H9 (cell line): ENCODE results near the gene RAB1B. TPM values are rescaled to one million over a fixed set of nuclear protein-coding genes. Genes with fewer than 3 reads are reported as not detected.

Experiments used
- DNase-seq: peaks from one replicate; pipeline ENCODE4 v3.0.0-alpha.2; 2017
- H2AFZ ChIP-seq: one replicate; pipeline ENCODE4 v1.6.1; 2013; ENCODE audit warnings: mild to moderate bottlenecking, low read length, control low read depth, moderate library complexity
- H2AK5ac ChIP-seq: 2 replicates; pipeline ENCODE4 v1.6.1; 2013; ENCODE audit warnings: low read length, control low read depth, mixed read lengths; ENCODE audit not compliant: insufficient read length
- H2BK120ac ChIP-seq: one replicate; pipeline ENCODE4 v1.6.1; 2013; ENCODE audit warnings: low read depth, mild to moderate bottlenecking, low read length, control low read depth, inconsistent platforms; ENCODE audit not compliant: poor library complexity, severe bottlenecking
- H2BK12ac ChIP-seq: 2 replicates; pipeline ENCODE4 v1.6.1; 2013; ENCODE audit warnings: low read length, control low read depth, mixed read lengths, low read depth; ENCODE audit not compliant: insufficient read length
- H2BK15ac ChIP-seq: 2 replicates; pipeline ENCODE4 v1.6.1; 2013; ENCODE audit warnings: low read depth, low read length, control low read depth
- H2BK20ac ChIP-seq: one replicate; pipeline ENCODE4 v1.6.1; 2013; ENCODE audit warnings: low read depth, mild to moderate bottlenecking, low read length, control low read depth, inconsistent platforms; ENCODE audit not compliant: poor library complexity, severe bottlenecking
- H2BK5ac ChIP-seq: 2 replicates; pipeline ENCODE4 v1.6.1; 2013; ENCODE audit warnings: low read length, control low read depth, mixed read lengths; ENCODE audit not compliant: insufficient read length
- H3K14ac ChIP-seq: 2 replicates; pipeline ENCODE4 v1.6.1; 2013; ENCODE audit warnings: low read length, control low read depth; ENCODE audit not compliant: insufficient read depth
- H3K18ac ChIP-seq: 2 replicates; pipeline ENCODE4 v1.6.1; 2013; ENCODE audit warnings: low read depth, mild to moderate bottlenecking, mixed read lengths, low read length, control low read depth; ENCODE audit not compliant: insufficient read length
- H3K23ac ChIP-seq: 2 replicates; pipeline ENCODE4 v1.6.1; 2013; ENCODE audit warnings: low read length, control low read depth, mixed read lengths, low read depth; ENCODE audit not compliant: insufficient read length
- H3K23me2 ChIP-seq: 2 replicates; pipeline ENCODE4 v1.6.1; 2013; ENCODE audit warnings: low read depth, mild to moderate bottlenecking, mixed read lengths, low read length, control low read depth; ENCODE audit not compliant: insufficient read length, poor library complexity, severe bottlenecking
- H3K27ac ChIP-seq: 2 replicates; pipeline ENCODE4 v1.5.1; 2013; ENCODE audit warnings: low read length, control low read depth, mixed read lengths, low read depth; ENCODE audit not compliant: insufficient read length
- H3K27me3 ChIP-seq: 2 replicates; pipeline ENCODE4 v1.6.1; 2013; ENCODE audit warnings: low read length, control low read depth, inconsistent platforms; ENCODE audit not compliant: insufficient read depth
- H3K4ac ChIP-seq: 2 replicates; pipeline ENCODE4 v1.6.1; 2013; ENCODE audit warnings: low read depth, mild to moderate bottlenecking, control low read depth, inconsistent platforms, low read length, moderate library complexity
- H3K4me1 ChIP-seq: 2 replicates; pipeline ENCODE4 v1.6.1; 2013; ENCODE audit warnings: low read length, control low read depth, inconsistent platforms; ENCODE audit not compliant: insufficient read depth
- H3K4me2 ChIP-seq: 2 replicates; pipeline ENCODE4 v1.6.1; 2013; ENCODE audit warnings: low read length, control low read depth, mixed read lengths; ENCODE audit not compliant: insufficient read length, insufficient read depth
- H3K56ac ChIP-seq: 2 replicates; pipeline ENCODE4 v1.6.1; 2013; ENCODE audit warnings: low read depth, mild to moderate bottlenecking, mixed read lengths, low read length, control low read depth; ENCODE audit not compliant: insufficient read length
- H3K79me1 ChIP-seq: 2 replicates; pipeline ENCODE4 v1.6.1; 2013; ENCODE audit warnings: low read depth, mild to moderate bottlenecking, moderate library complexity, low read length, control low read depth, inconsistent platforms; ENCODE audit not compliant: insufficient read depth, poor library complexity, severe bottlenecking
- H3K79me2 ChIP-seq: 2 replicates; pipeline ENCODE4 v1.6.1; 2013; ENCODE audit warnings: low read length, control low read depth, inconsistent platforms; ENCODE audit not compliant: insufficient read depth
- H3K9ac ChIP-seq: 2 replicates; pipeline ENCODE4 v1.6.1; 2013; ENCODE audit warnings: low read length, control low read depth, mixed read lengths; ENCODE audit not compliant: insufficient read length; ENCODE audit errors: extremely low read depth
- H3K9me3 ChIP-seq: one replicate; pipeline ENCODE4 v1.6.1; 2013; ENCODE audit warnings: low read depth, low read length, inconsistent platforms; ENCODE audit not compliant: control insufficient read depth
- H3T11ph ChIP-seq: one replicate; pipeline ENCODE4 v1.6.1; 2013; ENCODE audit warnings: mild to moderate bottlenecking, low read length, control low read depth, inconsistent platforms
- H4K20me1 ChIP-seq: one replicate; pipeline ENCODE4 v1.6.1; 2013; ENCODE audit not compliant: control insufficient read depth, insufficient read length, insufficient read depth
- H4K5ac ChIP-seq: 2 replicates; pipeline ENCODE4 v1.6.1; 2013; ENCODE audit warnings: low read depth, mild to moderate bottlenecking, mixed read lengths, low read length, control low read depth; ENCODE audit not compliant: insufficient read length
- H4K8ac ChIP-seq: replicated peaks from 2 replicates; pipeline ENCODE4 v1.6.1; 2013; ENCODE audit warnings: low read length, control low read depth, mixed read lengths, low read depth; ENCODE audit not compliant: insufficient read length
- H4K91ac ChIP-seq: 2 replicates; pipeline ENCODE4 v1.6.1; 2013; ENCODE audit warnings: low read depth, mild to moderate bottlenecking, moderate library complexity, mixed read lengths, low read length, control low read depth; ENCODE audit not compliant: insufficient read length
- H3K27ac Mint-ChIP-seq, 3 experiments: 2 replicates in 2 of 3; 3 replicates in 1 of 3; pipeline ENCODE4 v1.8.0; 2020 to 2021; ENCODE audit warnings: mixed read lengths in 3 of 3, mild to moderate bottlenecking in 1 of 3, moderate library complexity in 1 of 3
- H3K27me3 Mint-ChIP-seq: 2 replicates; pipeline ENCODE4 v1.8.0; 2021; ENCODE audit warnings: low read depth, mild to moderate bottlenecking, moderate library complexity, mixed read lengths
- H3K36me3 Mint-ChIP-seq, 3 experiments: 2 replicates in 2 of 3; 3 replicates in 1 of 3; pipeline ENCODE4 v1.8.0; 2020 to 2021; ENCODE audit warnings: low read depth in 3 of 3, mixed read lengths in 3 of 3; ENCODE audit not compliant: insufficient read depth in 1 of 3
- H3K4me1 Mint-ChIP-seq, 2 experiments: 2 replicates each; pipeline ENCODE4 v1.8.0; 2020; ENCODE audit warnings: mixed read lengths in 2 of 2
- H3K4me3 Mint-ChIP-seq, 2 experiments: 2 replicates in 1 of 2; 3 replicates in 1 of 2; pipeline ENCODE4 v1.8.0; 2020 to 2021; ENCODE audit warnings: mild to moderate bottlenecking in 2 of 2, mixed read lengths in 2 of 2, moderate library complexity in 1 of 2
- H3K9me3 Mint-ChIP-seq, 2 experiments: 2 replicates in 1 of 2; 3 replicates in 1 of 2; pipeline ENCODE4 v1.8.0; 2020; ENCODE audit warnings: mild to moderate bottlenecking in 2 of 2, mixed read lengths in 2 of 2, moderate library complexity in 1 of 2
- CTCF ChIP-seq: fragments of 200-600 bp; sonication (generic); conservative IDR thresholded peaks from 3 replicates; pipeline ENCODE4 v1.8.0; 2021; ENCODE audit warnings: antibody characterized with exemption, mild to moderate bottlenecking
- whole genome bisulfite sequencing: extraction: QIAGEN DNeasy Blood & Tissue Kit; methylation state at CpG from one replicate; pipeline ENCODE4 v1.1.7; 2013; ENCODE audit warnings: missing lambda C conversion rate, low lambda C conversion rate, mixed read lengths; ENCODE audit not compliant: insufficient read length; ENCODE audit errors: extremely low coverage; 5-methylcytosine and 5-hydroxymethylcytosine counted together
- total RNA-seq: library from RNA; stranded (reverse); gene quantifications from 2 replicates; pipeline ENCODE4 v1.2.1, GENCODE V29; 2021

Gene RAB1B
- total RNA-seq, 1 experiment from 2014 or later: 118 TPM

- Histone ChIP-seq H3K27me3 (peaks cover 8% of the 10 kb centered on the region; the same call in 1 of the 2 replicates), H4K8ac (no peak overlapping the region), H3K79me1 (no peaks in the 10 kb centered on the region), H3K27ac (no peak overlapping the region), H3K56ac (no peak overlapping the region), H3K14ac (no peak overlapping the region), H3K4me1 (peaks cover 6% of the 10 kb centered on the region), H2BK5ac (no peak overlapping the region), H2AK5ac (no peak overlapping the region), H3T11ph (no peak overlapping the region), H4K5ac (no peak overlapping the region), H3K18ac (no peak overlapping the region), H3K9me3 (no peaks in the 10 kb centered on the region), H2BK12ac (no peak overlapping the region), H3K23ac (no peak overlapping the region), H3K9ac (no peak overlapping the region), H3K79me2 (peaks cover 1% of the 10 kb centered on the region; the same call in 1 of the 2 replicates), H2BK120ac (no peak overlapping the region), H2BK20ac (no peak overlapping the region), H3K4me2 (no peak overlapping the region), H3K23me2 (peaks cover 8% of the 10 kb centered on the region), H3K4ac (no peak overlapping the region), H4K20me1 (no peaks in the 10 kb centered on the region), H4K91ac (no peak overlapping the region), H2AFZ (no peak overlapping the region), H2BK15ac (no peak overlapping the region)
- Mint-ChIP-seq H3K9me3 (no peaks in the 10 kb centered on the region; a peak in 1 of 5 replicates), H3K36me3 (peaks cover 0 to 9% (median 6%) of the 10 kb centered on the region in 3 experiments; a peak in 5 of 7 replicates), H3K4me1 (peaks cover 20 to 29% of the 10 kb centered on the region in 2 experiments), H3K27ac (no peak overlapping the region; a peak in 1 of 7 replicates), H3K27me3 (peaks cover 22% of the 10 kb centered on the region), H3K4me3 (peak overlapping the region; percentile 17 to 19; a peak in 2 of 5 replicates)
- TF ChIP-seq CTCF: no peak
- WGBS: no CpG with 5 or more reads among the region's 5 CpGs
- DNase-seq: no peak
These were observed 18.3 kb downstream of the RAB1B start for GRCh38 chr11:66286699-66287098.
